Activated CD8-positive, alpha-beta memory T cell treated with anti-CD3 and anti-CD28 coated beads, Interleukin-2, amount 10 ng/mL, durations not matched to agents 7 days and 5 days (primary cell): Measurements from ENCODE around the gene PLXNA4. TPM values are rescaled to one million over a fixed set of nuclear protein-coding genes. Genes with fewer than 3 reads are reported as not detected.
A peak's percentile ranks its signal among the peaks of the same experiment; 100 is the strongest.

Source experiments
- ATAC-seq: fragments of 150-1000 bp; cut with Tn5 transposase; one replicate; pipeline ENCODE4 v1.10.0; 2021; ENCODE audit warnings: moderate library complexity
- CTCF ChIA-PET: fragments of 350-600 bp; sonication (Branson Sonifier 250); formaldehyde crosslinking; loops from one replicate; lab custom pipeline; 2021; ENCODE audit warnings: antibody characterized with exemption; lab: Charles Lee
- DNase-seq: peaks from one replicate; pipeline ENCODE4 v3.0.0-alpha.2; 2020
- H3K27ac Mint-ChIP-seq: one replicate; pipeline ENCODE4 v1.8.0; 2021; ENCODE audit warnings: mild to moderate bottlenecking, mixed read lengths
- H3K27me3 Mint-ChIP-seq: one replicate; pipeline ENCODE4 v1.8.0; 2021; ENCODE audit warnings: mixed read lengths
- H3K36me3 Mint-ChIP-seq: one replicate; pipeline ENCODE4 v1.8.0; 2021; ENCODE audit warnings: mild to moderate bottlenecking, mixed read lengths
- H3K4me1 Mint-ChIP-seq: one replicate; pipeline ENCODE4 v1.8.0; 2021; ENCODE audit warnings: mixed read lengths
- H3K4me3 Mint-ChIP-seq: one replicate; pipeline ENCODE4 v1.8.0; 2021; ENCODE audit warnings: mild to moderate bottlenecking, moderate library complexity, mixed read lengths
- H3K9me3 Mint-ChIP-seq: one replicate; pipeline ENCODE4 v1.8.0; 2022; ENCODE audit warnings: low read depth, mixed read lengths
- total RNA-seq, 2 experiments: library from RNA; stranded (reverse); gene quantifications; one replicate each; pipeline ENCODE4 v1.2.3, GENCODE V29; 2021

PLXNA4 gene
- total RNA-seq, 2 experiments from 2014 or later, result 1.2 to 1.6 TPM

GRCh38 chr7:132553031-132553430 lies 23.2 kb downstream of the PLXNA4 start:
- H3K4me3 Mint-ChIP-seq, result no peak overlapping the region
- no peak for DNase-seq
- peaks cover 3% of the 10 kb centered on the region for H3K36me3 Mint-ChIP-seq
- H3K27me3 Mint-ChIP-seq, result peaks cover 14% of the 10 kb centered on the region
- no peak for ATAC-seq
- no peak overlapping the region for H3K27ac Mint-ChIP-seq
- H3K9me3 Mint-ChIP-seq, result no peaks in the 10 kb centered on the region
- peaks cover 20% of the 10 kb centered on the region for H3K4me1 Mint-ChIP-seq
- CTCF ChIA-PET, result interaction anchor here (1.4 kb wide), 1 partner anchor 159 kb away, joined by 6 read pairs; no protein-coding TSS in a partner anchor

- Mint-ChIP-seq H3K27me3 (peaks cover 22% of the 10 kb centered on the region), H3K36me3 (peaks cover 3% of the 10 kb centered on the region), H3K27ac (no peak overlapping the region), H3K4me1 (peaks cover 12% of the 10 kb centered on the region), H3K4me3 (no peak overlapping the region), H3K9me3 (no peaks in the 10 kb centered on the region)
- ATAC-seq (no peak), DNase-seq (no peak)
- CTCF ChIA-PET, result interaction anchor here (1.4 to 1.5 kb wide), 2 partner anchors 29 to 158 kb away, joined by 6 to 10 read pairs; no protein-coding TSS in a partner anchor
Measured at GRCh38 chr7:132551886-132552285, 24.4 kb downstream of the PLXNA4 start.

GRCh38 chr7:132551439-132551838 lies 24.8 kb downstream of the PLXNA4 start:
- Mint-ChIP-seq H3K9me3 (no peaks in the 10 kb centered on the region), H3K27me3 (peaks cover 21% of the 10 kb centered on the region), H3K4me3 (no peak overlapping the region), H3K36me3 (peaks cover 3% of the 10 kb centered on the region), H3K4me1 (peaks cover 12% of the 10 kb centered on the region), H3K27ac (no peak overlapping the region)
- CTCF ChIA-PET, result interaction anchor here (1.5 kb wide), 1 partner anchor 29 kb away, joined by 10 read pairs; no protein-coding TSS in a partner anchor
- no peak for ATAC-seq
- no peak for DNase-seq

GRCh38 chr7:132548489-132549078 lies 27.7 kb downstream of the PLXNA4 start:
- ATAC-seq (no peak), DNase-seq (peak; percentile 47)
- H3K4me3 Mint-ChIP-seq, result no peak overlapping the region
- CTCF ChIA-PET, result no interaction called here
- peaks cover 5% of the 10 kb centered on the region for H3K36me3 Mint-ChIP-seq
- no peaks in the 10 kb centered on the region for H3K9me3 Mint-ChIP-seq
- H3K27ac Mint-ChIP-seq, result no peak overlapping the region
- H3K27me3 Mint-ChIP-seq, result peaks cover 31% of the 10 kb centered on the region
- H3K4me1 Mint-ChIP-seq, result peaks cover 19% of the 10 kb centered on the region

GRCh38 chr7:132547821-132548220 lies 28.4 kb downstream of the PLXNA4 start:
- DNase-seq (no peak), ATAC-seq (no peak)
- Mint-ChIP-seq H3K4me3 (no peak overlapping the region), H3K9me3 (no peaks in the 10 kb centered on the region), H3K27ac (no peak overlapping the region), H3K27me3 (peaks cover 38% of the 10 kb centered on the region), H3K36me3 (peaks cover 5% of the 10 kb centered on the region), H3K4me1 (peaks cover 21% of the 10 kb centered on the region)
- CTCF ChIA-PET, result no interaction called here

GRCh38 chr7:132546366-132547127 lies 29.7 kb downstream of the PLXNA4 start:
- H3K9me3 Mint-ChIP-seq, result no peaks in the 10 kb centered on the region
- peaks cover 5% of the 10 kb centered on the region for H3K36me3 Mint-ChIP-seq
- H3K27me3 Mint-ChIP-seq, result peaks cover 47% of the 10 kb centered on the region
- DNase-seq, result no peak
- ATAC-seq, result no peak
- CTCF ChIA-PET, result no interaction called here
- no peak overlapping the region for H3K27ac Mint-ChIP-seq
- peaks cover 25% of the 10 kb centered on the region for H3K4me1 Mint-ChIP-seq
- no peak overlapping the region for H3K4me3 Mint-ChIP-seq

GRCh38 chr7:132545756-132546155 lies 30.5 kb downstream of the PLXNA4 start:
- no peaks in the 10 kb centered on the region for H3K9me3 Mint-ChIP-seq
- H3K4me1 Mint-ChIP-seq, result peaks cover 25% of the 10 kb centered on the region
- ATAC-seq, result no peak
- peaks cover 48% of the 10 kb centered on the region for H3K27me3 Mint-ChIP-seq
- no peak overlapping the region for H3K4me3 Mint-ChIP-seq
- no peak for DNase-seq
- no peak overlapping the region for H3K27ac Mint-ChIP-seq
- peaks cover 5% of the 10 kb centered on the region for H3K36me3 Mint-ChIP-seq
- CTCF ChIA-PET, result no interaction called here

- DNase-seq (no peak), ATAC-seq (no peak)
- CTCF ChIA-PET, result no interaction called here
- no peak overlapping the region for H3K27ac Mint-ChIP-seq
- peaks cover 25% of the 10 kb centered on the region for H3K4me1 Mint-ChIP-seq
- H3K36me3 Mint-ChIP-seq, result peaks cover 5% of the 10 kb centered on the region
- no peak overlapping the region for H3K4me3 Mint-ChIP-seq
- H3K9me3 Mint-ChIP-seq, result no peaks in the 10 kb centered on the region
- H3K27me3 Mint-ChIP-seq, result peaks cover 50% of the 10 kb centered on the region
Measured at GRCh38 chr7:132544999-132545398, 31.3 kb downstream of the PLXNA4 start.

GRCh38 chr7:132544025-132544424 lies 32.2 kb downstream of the PLXNA4 start:
- ATAC-seq, result peak; percentile 73
- CTCF ChIA-PET, result interaction anchor here (0.9 to 1.7 kb wide), 3 partner anchors 13 to 150 kb away, joined by 3 to 5 read pairs (median 4); no protein-coding TSS in a partner anchor
- H3K4me3 Mint-ChIP-seq, result no peak overlapping the region
- H3K9me3 Mint-ChIP-seq, result no peaks in the 10 kb centered on the region
- DNase-seq, result peak; percentile 63
- H3K4me1 Mint-ChIP-seq, result peaks cover 25% of the 10 kb centered on the region
- peaks cover 52% of the 10 kb centered on the region for H3K27me3 Mint-ChIP-seq
- H3K27ac Mint-ChIP-seq, result no peak overlapping the region
- H3K36me3 Mint-ChIP-seq, result peaks cover 2% of the 10 kb centered on the region

GRCh38 chr7:132542895-132543294 lies 33.4 kb downstream of the PLXNA4 start:
- CTCF ChIA-PET, result interaction anchor here (1.2 to 1.7 kb wide), 4 partner anchors 14 to 148 kb away, joined by 3 to 5 read pairs (median 4); no protein-coding TSS in a partner anchor
- DNase-seq (no peak), ATAC-seq (no peak)
- Mint-ChIP-seq H3K4me1 (peaks cover 17% of the 10 kb centered on the region), H3K27me3 (peaks cover 54% of the 10 kb centered on the region), H3K4me3 (no peak overlapping the region), H3K9me3 (no peaks in the 10 kb centered on the region), H3K27ac (no peak overlapping the region), H3K36me3 (peaks cover 2% of the 10 kb centered on the region)

- Mint-ChIP-seq H3K9me3 (no peaks in the 10 kb centered on the region), H3K4me1 (peaks cover 19% of the 10 kb centered on the region), H3K4me3 (no peak overlapping the region), H3K36me3 (peaks cover 2% of the 10 kb centered on the region), H3K27ac (no peak overlapping the region), H3K27me3 (peaks cover 46% of the 10 kb centered on the region)
- CTCF ChIA-PET, result interaction anchor here (1.6 kb wide), 1 partner anchor 147 kb away, joined by 4 read pairs; no protein-coding TSS in a partner anchor
- DNase-seq (no peak), ATAC-seq (no peak)
Measured at GRCh38 chr7:132541656-132542055, 34.6 kb downstream of the PLXNA4 start.

- no peak overlapping the region for H3K27ac Mint-ChIP-seq
- no peaks in the 10 kb centered on the region for H3K36me3 Mint-ChIP-seq
- H3K9me3 Mint-ChIP-seq, result no peaks in the 10 kb centered on the region
- CTCF ChIA-PET, result interaction anchor here (1.2 kb wide), 1 partner anchor 143 kb away, joined by 3 read pairs; no protein-coding TSS in a partner anchor
- ATAC-seq (no peak), DNase-seq (no peak)
- peaks cover 5% of the 10 kb centered on the region for H3K4me1 Mint-ChIP-seq
- peaks cover 33% of the 10 kb centered on the region for H3K27me3 Mint-ChIP-seq
- H3K4me3 Mint-ChIP-seq, result no peak overlapping the region
Measured at GRCh38 chr7:132537456-132538145, 38.7 kb downstream of the PLXNA4 start.
